HL-60/S4 treated with retinoic acid at 250 ng/mL for 4 days and 3 days (cell line): ENCODE measurements around the gene IL16.

Source experiments
- in situ Hi-C: fragments of 300-500 bp; cut with MboI; formaldehyde crosslinking; loops from 2 replicates; pipeline ENCODE4 v1.7.0; 2022; ENCODE audit warnings: low sequenced_read_pairs

The IL16 gene

GRCh38 chr15:81174125-81174791 lies 22.4 kb upstream of the IL16 start:
- in situ Hi-C loops, result no loop called here

GRCh38 chr15:81174792-81175327 lies 21.8 kb upstream of the IL16 start:
- in situ Hi-C loops, result no loop called here

GRCh38 chr15:81175496-81175895 lies 21.2 kb upstream of the IL16 start:
- in situ Hi-C loops, result no loop called here

GRCh38 chr15:81176291-81176893 lies 20.3 kb upstream of the IL16 start:
- in situ Hi-C loops, result no loop called here

DNA sequence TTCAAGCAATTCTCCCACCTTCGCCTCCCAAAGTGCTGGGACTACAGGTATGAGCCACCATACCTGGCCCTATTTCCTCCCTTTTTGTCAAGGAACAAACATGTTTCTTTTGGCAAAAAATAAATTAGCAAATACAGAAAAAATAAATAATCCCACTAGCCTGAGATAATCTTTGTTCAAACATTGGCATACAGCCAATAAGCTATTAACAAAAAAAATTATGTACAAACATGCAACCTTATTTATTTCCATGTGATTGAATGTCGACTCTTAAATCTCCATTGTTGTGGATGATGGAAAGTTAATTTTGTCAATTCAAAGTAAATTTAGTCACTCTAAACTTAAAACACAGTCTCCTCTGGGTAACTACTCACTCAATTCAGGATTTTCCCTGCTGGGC lies 18.3 kb upstream of the IL16 start:
- in situ Hi-C loops, result no loop called here

DNA sequence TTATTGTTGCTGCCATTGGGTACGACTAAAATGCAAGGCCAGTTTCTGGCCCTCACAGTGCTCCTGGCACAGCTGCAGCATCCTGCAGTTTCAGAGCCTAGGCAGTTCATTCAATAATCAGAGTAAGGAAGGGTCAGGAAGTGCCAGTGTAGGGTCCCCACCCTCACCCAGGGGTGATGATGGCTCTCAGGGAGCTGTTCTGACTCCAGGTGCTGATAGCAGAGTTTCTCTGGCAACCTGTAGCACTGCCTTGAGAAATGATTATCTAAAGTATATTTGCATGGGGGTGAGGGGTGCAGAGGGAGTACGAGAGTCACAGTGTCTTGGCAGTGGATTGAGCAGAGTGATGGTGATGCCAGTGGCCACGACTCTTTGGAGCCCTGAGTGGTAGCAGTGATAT lies 15.5 kb upstream of the IL16 start:
- in situ Hi-C loops, result no loop called here

GRCh38 chr15:81182031-81182755 lies 14.5 kb upstream of the IL16 start:
- in situ Hi-C loops, result no loop called here

DNA sequence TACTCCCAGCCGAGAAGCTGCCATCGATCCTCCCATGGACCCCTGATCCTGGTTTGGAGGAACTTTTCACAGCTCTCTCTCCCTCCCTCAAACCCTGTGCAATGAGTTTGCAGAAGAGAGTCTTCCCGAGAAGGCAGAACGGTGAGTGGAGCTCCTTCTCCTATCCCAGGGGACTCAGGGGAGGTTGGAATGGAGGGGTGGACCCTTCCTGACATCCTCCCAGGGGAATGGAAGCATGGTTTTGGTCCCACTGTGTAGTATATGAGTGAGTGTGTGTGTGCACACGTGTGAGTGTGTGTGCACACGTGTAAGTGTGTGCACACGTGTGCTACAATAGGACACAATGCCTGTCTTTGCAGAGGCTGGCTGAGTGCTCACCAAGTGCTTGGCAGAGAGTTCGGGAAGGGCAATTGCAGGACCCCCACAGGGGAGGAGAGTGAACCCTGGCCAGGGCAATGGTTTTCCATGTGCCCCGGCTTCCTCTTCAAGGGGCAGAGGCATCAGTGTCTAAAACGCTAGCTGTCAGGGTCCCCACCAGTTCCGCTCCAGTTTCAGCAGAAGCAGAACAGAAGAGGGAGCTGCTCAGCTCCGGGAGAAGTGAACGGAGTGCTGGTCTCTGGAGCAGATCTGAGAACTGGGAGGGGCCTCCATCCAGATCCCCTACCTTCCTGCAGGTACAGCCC lies 13.8 kb upstream of the IL16 start:
- in situ Hi-C loops, result no loop called here

- in situ Hi-C loops, result no loop called here
Measured at GRCh38 chr15:81183439-81183775, 13.3 kb upstream of the IL16 start.

DNA sequence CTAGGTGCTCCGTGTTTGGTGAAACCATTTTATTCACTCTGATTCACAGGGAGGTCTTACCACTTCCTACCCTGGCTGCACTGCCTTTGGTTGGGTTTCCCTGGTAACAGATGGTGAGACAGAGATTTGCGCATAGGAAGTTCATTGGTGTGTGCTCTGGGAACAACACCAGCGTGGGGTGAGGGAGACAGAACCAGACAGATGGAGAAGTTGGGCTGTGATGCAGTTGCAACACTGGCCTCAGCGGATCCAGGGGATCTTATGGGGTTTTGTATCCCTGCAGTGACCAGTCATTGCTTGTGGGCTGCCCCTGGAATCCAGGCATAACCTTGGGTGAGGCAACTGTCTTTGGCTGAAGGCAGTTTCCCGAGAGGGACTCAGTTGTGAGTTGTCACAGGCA lies 12.5 kb upstream of the IL16 start:
- in situ Hi-C loops, result no loop called here

DNA sequence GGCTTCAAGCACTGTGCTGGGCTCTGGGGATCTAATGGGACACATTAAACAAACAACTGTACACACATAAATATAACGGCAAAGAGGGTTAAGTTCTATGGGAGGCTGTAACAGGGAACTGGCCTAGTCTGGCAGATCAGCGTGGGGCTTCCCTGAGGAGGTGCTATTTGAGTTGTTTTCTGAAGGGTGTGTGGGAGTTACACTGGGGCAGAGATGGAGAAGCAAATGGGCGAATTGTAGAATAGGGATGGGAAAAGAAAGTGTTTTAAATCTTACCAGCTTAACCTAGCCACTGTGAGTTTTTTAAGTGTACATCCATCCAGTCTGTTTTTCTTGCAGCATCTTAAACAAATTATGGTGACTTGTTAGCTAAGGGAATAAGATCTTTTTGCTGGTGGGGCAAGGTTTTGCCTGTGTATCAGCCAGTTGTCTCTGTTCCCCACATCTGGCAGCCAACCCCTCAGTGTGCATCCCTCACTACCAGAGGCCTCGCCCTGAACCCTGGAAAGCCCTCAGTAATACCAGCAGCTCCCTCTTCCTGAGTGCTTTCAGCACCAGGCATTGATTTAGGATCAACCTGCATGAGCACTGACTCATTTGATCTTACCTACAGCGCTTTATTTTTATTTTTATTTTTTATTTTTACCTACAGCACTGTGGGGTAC lies 10.9 kb upstream of the IL16 start:
- in situ Hi-C loops, result no loop called here

DNA sequence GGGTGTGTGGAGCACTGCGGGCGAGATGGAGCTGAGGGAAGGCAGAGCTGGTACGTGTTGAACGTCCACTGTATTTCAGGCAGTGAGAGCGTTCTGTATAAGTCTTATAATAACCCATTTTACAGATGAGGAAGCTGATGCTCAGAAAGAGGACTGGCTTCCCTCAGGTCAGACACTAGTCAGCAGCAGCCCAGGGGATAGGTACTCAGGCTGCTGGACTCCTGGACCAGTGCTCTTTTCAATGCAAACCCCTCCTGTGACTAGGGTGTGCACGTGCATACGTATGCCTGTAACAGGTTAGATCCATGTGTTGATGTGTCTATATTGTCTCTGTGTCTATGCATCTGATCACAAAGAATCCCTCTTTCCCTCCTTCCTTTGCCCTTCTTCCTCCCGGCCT lies 8.3 kb upstream of the IL16 start:
- in situ Hi-C loops, result no loop called here

- in situ Hi-C loops, result no loop called here
Measured at GRCh38 chr15:81189583-81190283, 6.9 kb upstream of the IL16 start.

- in situ Hi-C loops, result no loop called here
Measured at GRCh38 chr15:81190922-81191507, 5.7 kb upstream of the IL16 start.

GRCh38 chr15:81191701-81192100 lies 5.0 kb upstream of the IL16 start:
- in situ Hi-C loops, result no loop called here

- in situ Hi-C loops, result no loop called here
Measured at GRCh38 chr15:81194723-81195122, 2.0 kb upstream of the IL16 start.

DNA sequence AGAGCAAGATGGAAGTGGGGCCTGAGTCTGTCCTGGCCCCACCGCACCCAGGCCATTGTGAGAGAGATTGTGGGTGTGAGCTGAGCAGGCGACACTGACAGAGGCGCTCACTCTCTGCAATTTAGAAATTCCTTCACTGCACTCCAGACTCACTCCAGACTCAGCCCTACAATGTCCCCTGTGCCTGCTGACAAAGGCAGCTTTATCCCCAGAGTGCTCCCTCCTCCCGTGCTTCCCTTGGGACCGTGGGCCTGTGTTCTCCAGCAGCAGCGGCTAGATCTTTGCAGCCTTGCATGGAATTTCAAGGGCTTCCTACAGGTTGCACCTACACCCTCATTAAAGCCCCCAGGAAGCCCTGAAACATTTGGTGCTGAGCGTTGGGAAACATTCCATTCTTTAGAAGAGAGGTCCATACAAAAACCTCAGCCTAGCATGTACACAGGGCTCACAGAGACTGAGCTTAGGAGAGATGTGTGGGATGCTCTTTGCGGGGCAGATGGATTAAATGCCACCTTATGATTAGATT lies 1.3 kb upstream of the IL16 start:
- in situ Hi-C loops, result no loop called here

DNA sequence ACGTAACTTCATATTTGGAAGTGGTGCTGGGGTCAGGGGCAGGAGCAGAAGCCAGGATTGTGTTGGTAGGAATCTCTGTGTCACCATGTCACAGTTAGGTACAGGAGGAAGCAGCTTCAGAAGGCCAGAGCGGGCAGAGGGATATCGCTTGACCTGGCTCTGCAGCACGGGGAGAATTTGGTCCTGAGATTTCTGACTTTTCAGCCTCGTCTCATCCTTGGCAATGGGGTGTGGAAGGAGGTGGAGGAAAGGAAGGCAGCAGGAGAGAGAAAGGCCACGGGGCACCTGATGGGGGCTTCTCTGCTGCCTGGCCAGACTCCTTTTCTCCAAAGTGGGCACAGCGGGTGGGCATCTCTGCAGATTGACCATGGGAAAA lies 564 bp downstream of the IL16 start:
- in situ Hi-C loops, result no loop called here

- in situ Hi-C loops, result no loop called here
Measured at GRCh38 chr15:81197688-81198281, 1.1 kb downstream of the IL16 start.
